HG02642 (cell line): ENCODE data around the gene UVRAG.
"Not testable (repeated sequence)": the region's sequence is repeated elsewhere in the genome, so short reads cannot be mapped to it uniquely, and the experiment has no call there.

Experiments used
- ATAC-seq: cut with Tn5 transposase; IDR thresholded peaks from one replicate; pipeline ENCODE4 v1.9.1; 2021; ENCODE audit warnings: mild to moderate bottlenecking; ENCODE audit not compliant: unreplicated experiment, poor library complexity

Gene UVRAG

DNA sequence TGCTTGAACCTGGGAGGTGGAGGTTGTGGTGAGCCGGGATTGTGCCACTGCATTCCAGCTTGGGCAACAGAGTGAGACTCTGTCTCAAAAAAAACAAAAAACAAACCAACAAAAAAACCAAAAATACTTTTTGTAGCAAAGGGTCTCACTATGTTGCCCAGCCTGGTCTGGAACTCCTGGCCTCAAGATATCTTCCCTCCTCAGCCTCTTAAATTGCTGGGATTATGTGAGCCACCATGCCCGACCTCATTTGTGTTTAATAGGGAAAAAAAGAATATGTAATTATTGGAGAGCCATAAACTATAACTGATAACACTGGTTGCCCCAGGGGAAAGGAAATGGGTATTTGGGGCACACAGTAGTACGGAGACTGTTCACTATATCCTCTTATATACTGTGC is 19.7 kb downstream of the UVRAG start:
- ATAC-seq = no peak

DNA sequence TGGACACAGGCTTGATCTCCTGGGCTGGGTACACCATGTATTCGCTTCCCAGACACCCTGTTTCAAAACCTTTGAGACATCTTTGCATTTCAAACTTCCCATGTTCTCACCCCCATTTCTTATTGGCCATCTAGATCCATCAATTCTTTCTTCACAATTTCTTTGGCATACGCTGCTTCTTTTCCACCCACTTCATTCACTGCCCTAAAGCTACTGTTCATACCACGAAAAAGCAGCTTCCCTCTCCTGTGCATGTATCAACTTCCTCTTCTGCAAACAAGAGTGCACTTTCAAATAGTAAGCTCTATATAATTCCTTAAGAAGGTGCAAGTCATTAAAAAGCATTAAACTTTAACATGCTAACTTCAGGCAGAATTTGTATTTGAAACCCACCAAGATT is 21.4 kb downstream of the UVRAG start:
- no peak for ATAC-seq

DNA sequence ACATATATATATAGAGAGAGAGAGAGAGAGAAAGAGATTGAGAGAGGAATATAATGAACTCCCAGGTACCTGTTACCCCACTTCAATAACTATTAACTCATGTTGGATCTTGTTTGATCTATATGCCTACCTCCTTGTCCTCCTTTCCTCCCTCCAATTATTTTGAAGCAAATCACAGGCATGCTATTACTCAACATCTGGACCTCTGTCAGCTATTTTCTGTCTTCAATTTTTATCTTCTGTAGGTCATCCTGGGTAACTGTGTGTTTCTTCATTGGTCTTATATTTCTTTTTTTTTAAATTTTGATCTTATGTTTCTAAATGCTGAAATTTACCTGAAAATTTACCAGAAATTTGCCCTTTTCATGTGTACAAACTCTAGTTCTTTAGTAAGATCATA is 24.8 kb downstream of the UVRAG start:
- ATAC-seq = no peak

DNA sequence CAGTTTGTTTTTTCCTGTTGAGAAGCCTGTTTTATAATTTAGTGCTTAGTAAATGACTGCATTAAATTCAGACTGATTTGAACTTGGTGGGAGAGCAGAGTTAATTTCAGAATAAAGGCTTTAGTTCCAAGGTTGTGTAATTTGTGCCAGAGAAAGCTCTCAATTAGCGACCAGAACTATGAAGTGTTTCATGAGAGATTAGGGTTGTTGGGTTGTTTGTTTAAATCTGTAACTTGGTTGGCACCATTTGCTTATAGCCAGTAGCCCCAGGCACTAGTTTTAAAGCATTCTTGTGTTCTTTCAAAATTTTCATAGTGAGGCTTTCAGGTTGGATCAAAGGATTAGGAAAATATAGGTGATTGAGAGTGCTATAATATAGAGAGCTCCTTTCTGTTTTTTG is 25.5 kb downstream of the UVRAG start:
- no peak for ATAC-seq

DNA sequence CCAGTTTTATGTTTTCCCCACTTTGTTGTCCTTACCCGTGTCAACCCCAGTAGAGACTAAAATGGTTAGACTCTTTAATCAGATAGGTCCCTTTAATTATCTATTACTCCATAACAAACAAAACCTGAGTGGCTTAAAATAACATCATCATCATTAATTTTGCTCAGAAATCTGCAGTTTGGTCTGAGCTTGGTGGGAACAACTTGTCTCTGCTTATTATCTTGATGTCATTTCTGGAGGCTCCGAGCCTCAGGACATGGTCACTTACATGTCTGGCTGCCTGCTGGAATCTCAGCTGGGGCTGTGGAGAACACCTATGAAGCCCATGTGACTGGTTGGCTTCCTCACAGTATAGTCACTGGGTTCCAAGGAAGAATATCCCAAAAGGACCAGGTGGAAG is 26.7 kb downstream of the UVRAG start:
- no peak for ATAC-seq

DNA sequence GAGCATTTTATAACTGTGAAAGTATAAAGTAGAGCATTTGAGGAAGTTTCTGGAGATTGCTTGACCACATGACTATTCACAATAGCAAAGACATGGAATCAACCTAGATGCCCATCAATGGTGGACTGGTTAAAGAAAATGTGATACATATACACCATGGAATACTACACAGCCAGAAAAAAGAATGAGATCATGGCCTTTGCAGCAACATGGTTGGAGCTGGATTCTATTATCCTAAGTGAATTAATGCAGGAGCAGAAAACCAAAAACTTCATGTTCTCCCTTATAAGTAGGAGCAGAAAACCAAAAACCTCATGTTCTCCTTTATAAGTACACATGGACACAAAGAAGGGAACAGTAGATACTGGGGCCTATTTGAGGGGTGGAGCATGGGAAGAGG is 30.3 kb downstream of the UVRAG start:
- ATAC-seq = no peak

DNA sequence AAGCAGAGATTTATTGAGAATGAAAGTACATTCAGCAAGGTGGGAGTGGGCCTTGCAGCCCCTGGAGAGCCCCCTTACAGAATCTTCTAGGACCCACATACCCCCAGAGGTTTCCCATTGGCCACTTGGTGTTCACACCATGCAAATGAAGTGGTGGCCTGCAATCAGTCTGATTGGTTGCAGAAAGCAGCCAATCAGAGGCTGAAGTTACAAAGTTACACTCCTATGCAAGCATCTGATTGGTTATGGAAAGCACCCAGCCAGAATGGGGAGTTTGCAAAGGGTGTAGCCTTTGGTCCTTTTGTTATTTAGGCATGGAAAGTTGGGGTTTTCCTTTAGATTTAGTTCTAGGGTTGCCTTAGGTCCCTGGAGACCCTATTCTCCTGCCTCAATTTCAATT is 34.9 kb downstream of the UVRAG start:
- ATAC-seq = no peak

DNA sequence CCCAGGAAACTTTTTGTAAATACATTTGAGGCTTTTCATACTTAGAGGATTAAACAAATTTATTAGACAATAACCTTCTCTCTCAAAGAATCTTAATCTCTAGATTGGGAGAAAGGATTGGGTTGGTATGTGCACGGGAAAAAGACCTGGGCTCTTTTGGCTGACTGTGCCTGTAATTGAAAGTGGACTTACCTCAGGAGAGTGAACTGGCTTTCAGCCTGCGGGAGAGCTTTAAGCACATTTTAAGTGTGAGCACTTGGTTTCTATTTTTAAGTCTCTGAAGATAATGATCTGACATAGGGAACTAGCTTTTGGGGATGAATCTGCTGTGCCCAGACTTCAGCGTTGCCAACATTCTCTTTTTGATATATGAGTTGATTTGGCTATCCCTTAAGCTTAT is 35.8 kb downstream of the UVRAG start:
- ATAC-seq = no peak

DNA sequence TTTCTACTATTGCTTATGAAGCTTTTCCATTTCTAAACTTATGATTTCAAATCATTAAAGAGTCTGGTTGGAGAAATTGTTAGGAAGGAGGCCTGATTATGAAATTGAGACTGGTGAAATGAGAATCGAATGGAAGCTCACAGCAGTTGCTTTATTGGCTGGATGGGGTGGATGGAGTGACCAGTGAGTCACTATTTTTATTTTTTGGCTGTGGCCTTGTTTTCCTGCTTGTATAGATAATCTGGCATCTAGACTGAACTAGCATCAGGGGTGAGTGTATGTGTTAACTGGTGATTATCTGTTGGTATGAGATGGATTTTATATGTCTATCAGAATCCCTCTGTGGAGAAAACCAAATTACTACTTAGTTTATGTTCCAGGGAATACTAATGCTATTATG is 36.2 kb downstream of the UVRAG start:
- ATAC-seq = no peak

DNA sequence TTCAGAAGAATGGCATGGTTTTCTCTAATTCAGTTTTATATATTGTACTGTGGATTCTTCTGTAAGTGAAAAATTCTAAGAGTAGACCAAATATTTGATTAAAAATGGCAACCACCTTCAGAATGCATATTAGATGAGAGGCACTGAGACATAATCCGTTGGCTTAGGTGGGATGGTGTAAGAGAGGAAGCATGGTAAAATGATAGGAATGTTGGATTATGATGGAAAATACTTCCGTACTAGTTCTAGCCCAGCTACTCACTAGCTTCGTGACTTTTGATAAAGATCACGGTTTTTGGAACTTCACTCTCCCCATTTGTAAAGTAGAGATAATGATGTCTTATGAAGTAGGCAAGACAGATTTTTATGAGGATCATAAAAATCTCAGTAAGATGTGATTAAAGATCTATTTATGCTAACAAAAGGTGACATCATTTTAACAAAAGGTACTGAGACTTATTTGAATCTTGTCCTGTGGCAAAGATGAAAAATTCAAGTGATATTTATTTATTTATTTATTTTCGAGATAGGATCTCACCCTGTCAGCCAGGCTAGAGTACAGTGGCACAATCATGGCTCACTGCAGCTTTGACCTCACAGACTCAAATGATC is 37.5 kb downstream of the UVRAG start:
- ATAC-seq = no peak

DNA sequence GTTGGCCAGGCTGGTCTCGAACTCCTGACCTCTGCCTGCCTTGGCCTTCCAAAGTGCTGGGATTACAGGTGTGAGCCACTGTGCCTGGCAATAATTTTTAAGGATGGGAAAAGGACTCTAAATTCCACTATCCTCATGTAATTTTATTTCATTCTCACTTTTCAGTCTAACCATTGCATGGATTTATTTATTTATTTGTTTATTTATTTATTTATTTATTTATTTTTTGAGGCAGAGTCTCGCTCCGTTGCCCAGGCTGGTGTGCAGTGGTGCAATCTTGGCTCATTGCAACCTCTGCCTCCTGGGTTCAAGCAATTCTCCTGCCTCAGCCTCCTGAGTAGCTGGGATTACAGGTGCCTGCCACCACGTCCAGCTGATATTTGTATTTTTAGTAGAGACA is 38.6 kb downstream of the UVRAG start:
- ATAC-seq = not testable (repeated sequence)

DNA sequence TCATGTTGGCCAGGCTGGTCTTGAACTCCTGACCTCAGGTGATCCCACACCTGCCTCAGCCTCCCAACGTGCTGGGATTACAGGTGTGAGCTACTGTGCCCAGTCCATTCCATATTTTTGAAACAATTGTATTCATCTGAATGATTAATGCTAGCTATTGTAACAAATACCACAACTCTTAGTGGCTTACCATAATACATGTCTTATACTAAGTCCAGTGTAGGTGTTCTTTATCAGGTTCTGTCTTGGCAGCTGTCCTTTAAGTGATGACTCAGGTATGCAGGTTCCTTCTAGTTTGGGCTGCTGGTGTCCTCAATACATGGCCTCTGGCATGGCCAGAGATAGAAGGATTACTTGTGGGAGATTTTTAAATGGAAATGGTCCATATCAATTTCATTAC is 39.0 kb downstream of the UVRAG start:
- no peak for ATAC-seq

DNA sequence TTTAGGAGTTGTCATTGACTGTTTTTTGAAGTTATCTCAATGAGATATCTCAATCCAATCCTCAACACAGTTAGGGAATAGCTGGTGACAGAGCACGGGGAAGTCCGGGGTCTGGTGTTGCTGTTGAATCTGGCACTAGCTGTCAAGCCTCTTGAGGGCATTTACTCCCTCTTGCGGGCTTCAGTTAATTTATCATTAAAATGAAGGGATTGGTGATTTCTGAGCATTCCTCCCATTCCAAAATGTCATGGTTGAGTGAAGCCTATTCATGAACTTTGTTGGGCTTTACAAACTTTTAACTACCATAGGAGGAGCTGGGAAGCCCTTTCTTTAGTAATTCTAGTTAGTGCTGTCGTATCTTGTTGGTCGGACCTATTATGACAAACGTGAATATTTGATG is 40.2 kb downstream of the UVRAG start:
- no peak for ATAC-seq

DNA sequence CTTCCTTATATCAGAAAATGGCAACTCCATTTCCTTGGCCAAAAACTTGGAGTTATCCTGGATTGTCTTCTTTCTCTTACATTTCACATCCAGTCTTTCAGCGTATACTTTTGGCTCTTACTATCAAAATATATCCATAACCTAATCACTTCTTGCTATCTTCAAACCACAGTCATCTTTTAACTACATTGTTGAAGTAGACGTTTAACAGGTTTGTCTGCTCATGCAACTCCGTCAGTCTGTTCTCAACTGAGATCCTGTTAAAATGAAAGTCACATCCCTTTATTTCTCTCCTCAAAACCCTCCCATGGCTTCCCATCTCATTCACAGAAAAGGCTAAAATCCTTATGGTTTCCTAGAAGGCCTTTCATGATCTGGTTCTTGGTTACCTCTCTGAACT is 41.9 kb downstream of the UVRAG start:
- ATAC-seq = no peak

DNA sequence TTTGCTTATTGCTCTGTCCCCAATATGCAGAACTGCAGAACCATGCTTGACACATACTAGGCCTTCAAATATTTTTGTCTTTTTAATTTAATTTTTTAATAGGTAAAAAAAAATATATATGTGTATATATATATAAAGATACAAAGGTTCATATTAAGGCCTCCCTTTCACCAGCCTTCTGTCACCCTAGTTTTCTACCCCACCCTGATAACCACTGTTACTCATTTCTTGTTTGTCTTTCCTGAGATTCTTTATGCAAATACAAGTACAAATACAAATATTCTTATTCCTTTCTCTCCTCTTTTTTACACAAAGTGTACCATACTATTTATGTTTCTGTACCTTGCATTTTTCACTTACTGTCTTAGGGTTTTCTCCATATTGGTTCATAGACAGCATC is 43.0 kb downstream of the UVRAG start:
- no peak for ATAC-seq

DNA sequence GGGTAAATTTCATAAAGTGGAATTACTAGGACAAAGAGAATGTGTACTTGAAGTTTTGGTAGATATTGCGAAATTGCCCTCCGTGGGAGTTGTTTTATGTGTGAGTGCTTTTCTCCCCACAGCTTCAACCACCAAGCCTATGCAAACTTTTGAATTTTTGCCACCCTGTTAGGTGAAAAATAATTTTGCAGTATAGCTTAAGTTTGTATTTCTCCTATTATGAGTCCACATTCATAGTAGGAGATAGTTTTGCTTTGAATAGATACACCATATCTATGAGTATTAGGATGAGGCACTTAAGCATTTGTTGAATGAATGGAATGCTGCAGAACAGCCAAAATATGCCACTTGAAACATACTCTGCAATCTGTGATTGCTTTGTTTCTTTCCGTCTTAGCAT is 43.6 kb downstream of the UVRAG start:
- ATAC-seq = no peak

DNA sequence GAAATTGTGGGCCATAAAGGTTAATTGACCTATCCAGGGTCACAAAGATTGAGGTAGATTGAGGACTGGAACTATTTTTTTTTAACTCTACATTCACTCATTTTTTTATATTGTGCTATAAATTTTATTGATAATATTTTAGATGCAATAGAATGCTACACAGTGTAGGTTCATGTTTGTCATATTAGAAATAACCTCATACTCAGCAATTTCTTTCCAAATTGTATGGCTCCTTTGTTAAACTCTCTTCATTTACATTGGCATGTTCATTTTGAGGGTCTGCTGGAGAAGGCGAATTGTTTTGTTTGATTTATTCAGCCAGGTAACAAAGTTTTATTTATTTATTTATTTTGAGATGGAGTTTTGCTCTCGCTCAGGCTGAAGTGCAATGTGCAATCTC is 44.6 kb downstream of the UVRAG start:
- no peak for ATAC-seq

DNA sequence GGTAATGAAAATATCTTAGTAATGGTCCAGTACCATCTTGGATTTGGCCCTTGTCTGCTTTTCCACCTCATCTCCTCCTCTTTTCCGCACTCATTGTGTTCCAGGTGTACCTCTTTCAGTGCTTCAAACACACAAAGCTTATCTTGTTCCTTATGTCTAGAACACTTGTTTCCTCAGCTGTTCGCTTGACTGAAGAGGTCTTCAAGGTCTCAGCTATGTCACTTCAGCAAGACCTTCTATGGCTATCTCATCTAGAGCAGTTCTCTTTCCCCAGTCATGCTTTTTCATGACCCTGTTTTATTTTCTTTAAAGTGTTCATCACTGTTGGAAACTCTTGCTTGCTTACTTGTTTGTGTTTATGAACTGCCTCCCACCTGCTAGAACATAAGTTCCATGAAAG is 47.4 kb downstream of the UVRAG start:
- no peak for ATAC-seq

DNA sequence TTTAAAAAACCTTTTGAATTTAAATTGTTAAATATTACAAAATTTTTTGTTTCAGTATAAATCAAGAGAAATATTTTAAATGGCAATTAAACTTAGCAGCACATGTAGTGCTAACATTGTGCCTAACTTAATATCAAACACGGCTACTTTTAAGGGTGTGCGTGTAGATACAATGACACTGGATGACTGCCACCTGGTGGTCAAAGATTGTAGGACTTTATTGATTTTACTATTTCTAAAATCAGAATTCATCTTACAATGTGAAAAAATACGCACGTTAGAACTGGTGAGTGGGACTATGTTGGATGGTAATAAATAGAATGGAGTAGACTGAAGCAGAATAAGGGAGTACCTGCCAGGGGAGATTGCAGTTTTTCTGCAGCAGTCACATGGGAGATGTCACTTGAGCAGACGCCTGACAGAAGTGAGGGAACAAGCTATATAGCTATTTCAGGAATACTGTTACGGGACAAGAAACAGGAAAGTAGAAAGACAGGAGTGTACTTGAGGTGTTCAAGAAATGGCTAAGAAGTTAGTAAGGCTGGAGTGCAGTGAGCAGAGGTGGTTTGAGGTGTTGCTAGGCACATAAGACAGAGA is 52.9 kb downstream of the UVRAG start:
- no peak for ATAC-seq

DNA sequence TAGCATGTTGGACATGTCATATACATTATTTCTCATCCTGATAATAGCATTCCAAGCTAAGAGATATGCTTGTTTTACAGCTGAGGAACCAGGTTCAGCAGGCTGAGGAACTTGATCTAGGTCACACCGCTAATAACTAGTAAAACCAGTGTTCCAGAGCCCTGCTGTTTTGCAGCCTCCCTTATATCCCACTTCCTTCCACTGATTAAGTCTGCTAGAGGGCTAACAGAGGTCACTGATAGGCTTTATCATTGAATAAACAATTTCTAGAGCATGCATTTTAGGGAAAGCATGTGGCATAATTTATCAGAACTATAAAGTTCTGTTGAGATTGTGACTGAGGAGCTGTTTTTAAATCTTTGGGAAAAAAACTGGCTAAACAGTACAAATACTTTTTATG is 54.0 kb downstream of the UVRAG start:
- no peak for ATAC-seq

DNA sequence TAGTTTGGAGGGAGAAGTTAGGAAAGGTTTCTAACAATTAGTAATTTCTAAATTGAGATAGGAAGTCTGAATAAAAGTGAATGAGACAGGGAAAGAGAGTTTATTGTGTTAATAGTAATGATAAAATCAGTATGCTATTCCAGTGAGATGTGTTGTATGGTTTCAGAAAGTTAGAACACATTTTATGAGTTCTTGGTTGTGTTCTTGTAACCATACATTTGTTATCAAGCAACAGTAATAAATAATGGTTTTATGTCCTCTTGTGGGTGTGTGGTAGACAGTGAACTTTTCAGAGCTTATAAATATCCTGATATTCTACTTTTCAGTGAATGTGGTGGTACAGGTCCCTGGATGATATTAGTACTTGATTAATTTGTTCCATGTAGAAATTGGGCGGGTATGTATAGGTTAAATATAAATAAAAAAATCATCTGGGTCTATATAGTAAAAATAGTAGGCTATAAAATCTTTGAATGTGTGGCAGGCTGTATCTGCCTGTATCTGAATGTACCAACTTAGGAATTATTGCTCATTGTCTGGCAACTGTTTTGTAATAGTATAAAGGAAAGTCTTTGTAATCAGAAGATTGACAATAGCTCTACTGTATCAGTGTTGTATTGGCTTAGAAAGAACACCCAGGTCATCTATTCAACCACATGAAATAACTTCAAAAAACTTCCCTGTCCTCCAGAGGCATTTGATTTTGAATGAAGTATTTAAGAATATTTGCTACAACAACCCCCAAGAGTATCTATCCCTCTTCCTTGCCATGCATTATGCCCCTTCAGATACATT is 54.8 kb downstream of the UVRAG start:
- no peak for ATAC-seq

DNA sequence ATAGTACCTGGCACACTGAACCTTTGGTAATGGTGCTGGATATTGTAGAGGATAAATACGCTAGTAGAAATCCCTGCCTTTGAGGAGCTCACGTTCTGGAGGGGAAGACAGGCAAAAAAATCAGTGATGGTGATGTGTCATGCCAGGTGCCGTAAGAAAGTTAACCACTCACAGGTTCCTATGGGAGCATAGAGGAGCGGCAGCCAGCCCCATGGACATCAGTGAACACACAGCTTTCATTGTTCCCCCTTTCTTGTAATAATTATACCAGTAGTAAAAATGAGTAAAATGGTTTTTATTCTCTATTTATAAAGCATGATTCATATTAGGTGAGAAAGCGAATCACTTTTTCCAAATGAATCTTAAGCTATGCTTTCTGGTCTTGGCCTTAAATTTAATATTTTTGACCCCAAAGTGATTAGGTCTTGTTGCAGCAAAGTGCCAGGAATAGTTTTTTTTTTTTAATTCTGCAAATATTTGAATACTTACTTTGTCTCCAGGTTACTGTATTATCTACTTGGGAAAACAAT is 57.9 kb downstream of the UVRAG start:
- ATAC-seq = peak; percentile 26
